Panc1 (cell line): Measurements from ENCODE around the gene SUPT5H.
"Not testable (repeated sequence)": the region's sequence is repeated elsewhere in the genome, so short reads cannot be mapped to it uniquely, and the experiment has no call there.

Experiments used
- CTCF ChIP-seq: fragments of 450-650 bp; IDR thresholded peaks from 2 replicates; pipeline ENCODE4 v1.5.1; 2017; ENCODE audit warnings: mild to moderate bottlenecking
- POLR2AphosphoS5 ChIP-seq: IDR thresholded peaks from 2 replicates; pipeline ENCODE4 v1.6.1; 2012; ENCODE audit warnings: mild to moderate bottlenecking, low read depth, low read length, moderate library complexity
- REST ChIP-seq, 2 experiments: IDR thresholded peaks; 2 replicates each; pipeline ENCODE4 v1.6.1; 2011 to 2012; ENCODE audit warnings: low read depth in 2 of 2, control low read depth in 1 of 2, low read length in 1 of 2, mild to moderate bottlenecking in 1 of 2, moderate library complexity in 1 of 2; ENCODE audit not compliant: insufficient read depth in 1 of 2
- SIN3A ChIP-seq: IDR thresholded peaks from 2 replicates; pipeline ENCODE4 v1.6.1; 2012; ENCODE audit warnings: low read depth, mild to moderate bottlenecking, low read length, moderate library complexity, borderline replicate concordance; ENCODE audit not compliant: insufficient read depth

GRCh38 chr19:39479319-39479801 is 34.0 kb downstream of the SUPT5H start:
- TF ChIP-seq REST (IDR thresholded peaks at IDR 0.05; ENCODE audit: insufficient read depth in 1 of 2, low read depth in 2 of 2, low read length in 1 of 2); CTCF; POLR2AphosphoS5; SIN3A: not testable (repeated sequence)
